Measurements from ENCODE around the gene SWT1.

The SWT1 gene

DNA sequence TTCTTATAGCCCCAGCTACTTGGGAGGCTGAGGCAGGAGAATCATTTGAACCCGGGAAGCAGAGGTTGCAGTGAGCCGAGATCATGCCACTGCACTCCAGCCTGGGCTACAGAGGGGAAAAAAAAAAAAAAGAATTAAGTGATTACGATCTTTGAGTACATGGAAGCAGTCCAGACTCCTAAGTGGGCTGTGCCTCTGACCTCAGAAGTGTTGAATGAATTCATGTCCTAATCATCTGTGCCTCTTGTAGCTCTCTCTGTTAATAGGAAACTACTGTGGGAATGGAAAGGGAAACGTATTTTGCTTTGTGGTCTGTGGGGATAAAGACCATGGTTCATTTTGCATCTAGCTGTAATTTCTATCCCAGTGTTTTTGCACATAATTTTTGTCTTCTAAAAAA, 168.4 kb downstream of the SWT1 start:
- no peak for DNase-seq

GRCh38 chr1:185328255-185328654, 171.3 kb downstream of the SWT1 start:
- no peak for DNase-seq

- no peak for DNase-seq
Measured at GRCh38 chr1:185334182-185334581, 177.2 kb downstream of the SWT1 start.

DNA sequence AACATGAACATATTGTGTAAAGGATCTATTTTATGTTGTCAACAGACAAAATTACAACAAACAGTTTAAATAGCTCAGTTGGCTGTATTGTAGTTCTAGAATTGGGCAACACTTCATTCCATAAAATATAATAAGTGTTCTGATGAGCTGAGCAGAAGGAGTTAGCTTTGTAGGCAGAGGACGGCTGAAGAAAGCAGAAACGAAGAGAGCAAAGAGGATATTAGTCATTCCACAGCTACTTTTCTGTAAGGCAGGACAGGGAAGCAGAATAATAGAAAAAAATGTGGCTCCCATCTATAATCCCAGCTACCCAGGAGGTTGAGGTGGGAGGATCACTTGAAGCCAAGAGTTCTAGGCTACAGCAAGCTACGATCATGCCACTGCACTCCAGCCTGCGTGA, 180.3 kb downstream of the SWT1 start:
- DNase-seq, result no peak

GRCh38 chr1:185338719-185339622, 182.0 kb downstream of the SWT1 start:
- peak; percentile 10 for DNase-seq

DNA sequence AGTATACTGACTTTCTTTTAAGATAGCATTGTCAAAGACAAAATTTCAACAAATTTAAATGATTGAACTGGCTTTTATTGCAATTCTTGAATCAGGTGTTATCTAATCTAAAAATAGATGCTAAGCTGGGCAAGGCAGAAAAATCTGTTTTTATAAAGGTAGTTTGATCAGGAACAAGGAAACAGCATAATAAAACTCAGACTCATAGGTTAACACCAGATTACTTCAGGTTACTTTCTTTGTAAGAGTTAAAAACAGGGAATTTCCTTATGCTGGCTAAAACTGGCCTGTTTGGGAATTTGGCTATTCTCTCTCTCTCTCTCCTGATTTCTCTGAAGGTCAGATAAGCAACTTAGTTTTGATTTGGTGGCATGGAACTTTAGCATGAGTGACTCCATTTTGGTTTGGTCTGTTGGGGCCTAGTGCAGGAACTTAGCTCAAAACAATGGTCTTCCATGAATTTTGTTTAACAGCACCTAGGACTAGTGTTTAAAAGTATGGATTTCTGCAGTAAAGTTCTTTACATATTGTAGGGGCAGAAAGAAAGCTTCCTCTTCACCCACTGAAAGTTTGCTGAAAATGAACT, 184.3 kb downstream of the SWT1 start:
- DNase-seq, result no peak
